Panc1 (cell line): ENCODE data around the gene HRH2.

Experiments used
- POLR2AphosphoS5 ChIP-seq: IDR thresholded peaks from 2 replicates; pipeline ENCODE4 v1.6.1; 2012; ENCODE audit warnings: mild to moderate bottlenecking, low read depth, low read length, moderate library complexity
- SIN3A ChIP-seq: IDR thresholded peaks from 2 replicates; pipeline ENCODE4 v1.6.1; 2012; ENCODE audit warnings: low read depth, mild to moderate bottlenecking, low read length, moderate library complexity, borderline replicate concordance; ENCODE audit not compliant: insufficient read depth
- TF ChIP-seq, protein P1 (sequence below): fragments of 450-650 bp; IDR thresholded peaks from 2 replicates; pipeline ENCODE4 v1.5.1; 2017; ENCODE audit warnings: mild to moderate bottlenecking

DNA sequence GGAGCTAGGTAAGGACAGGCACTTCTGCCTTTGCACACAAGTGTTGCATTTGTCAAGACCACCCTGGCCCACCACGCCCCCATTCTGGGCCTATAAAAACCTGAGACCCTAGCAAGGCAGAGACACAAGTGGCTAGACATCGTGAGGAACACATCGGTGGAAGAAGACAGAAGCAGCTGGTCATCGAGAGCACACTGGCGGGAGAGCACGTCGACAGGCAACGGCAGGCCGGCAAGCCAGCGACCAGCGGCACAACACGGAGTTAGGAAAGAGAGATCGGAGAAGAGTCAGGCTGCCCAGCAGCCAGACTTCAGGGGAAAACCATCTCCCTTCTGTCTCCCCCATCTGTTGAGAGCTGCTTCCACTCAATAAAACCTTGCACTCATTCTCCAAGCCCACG is 76.1 kb downstream of the HRH2 start:
- TF ChIP-seq SIN3A (no peak), POLR2AphosphoS5 (no peak)
- TF ChIP-seq, protein P1, sequence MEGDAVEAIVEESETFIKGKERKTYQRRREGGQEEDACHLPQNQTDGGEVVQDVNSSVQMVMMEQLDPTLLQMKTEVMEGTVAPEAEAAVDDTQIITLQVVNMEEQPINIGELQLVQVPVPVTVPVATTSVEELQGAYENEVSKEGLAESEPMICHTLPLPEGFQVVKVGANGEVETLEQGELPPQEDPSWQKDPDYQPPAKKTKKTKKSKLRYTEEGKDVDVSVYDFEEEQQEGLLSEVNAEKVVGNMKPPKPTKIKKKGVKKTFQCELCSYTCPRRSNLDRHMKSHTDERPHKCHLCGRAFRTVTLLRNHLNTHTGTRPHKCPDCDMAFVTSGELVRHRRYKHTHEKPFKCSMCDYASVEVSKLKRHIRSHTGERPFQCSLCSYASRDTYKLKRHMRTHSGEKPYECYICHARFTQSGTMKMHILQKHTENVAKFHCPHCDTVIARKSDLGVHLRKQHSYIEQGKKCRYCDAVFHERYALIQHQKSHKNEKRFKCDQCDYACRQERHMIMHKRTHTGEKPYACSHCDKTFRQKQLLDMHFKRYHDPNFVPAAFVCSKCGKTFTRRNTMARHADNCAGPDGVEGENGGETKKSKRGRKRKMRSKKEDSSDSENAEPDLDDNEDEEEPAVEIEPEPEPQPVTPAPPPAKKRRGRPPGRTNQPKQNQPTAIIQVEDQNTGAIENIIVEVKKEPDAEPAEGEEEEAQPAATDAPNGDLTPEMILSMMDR = no peak
